Measurements from ENCODE around the gene ARHGAP24.

ARHGAP24 gene

DNA sequence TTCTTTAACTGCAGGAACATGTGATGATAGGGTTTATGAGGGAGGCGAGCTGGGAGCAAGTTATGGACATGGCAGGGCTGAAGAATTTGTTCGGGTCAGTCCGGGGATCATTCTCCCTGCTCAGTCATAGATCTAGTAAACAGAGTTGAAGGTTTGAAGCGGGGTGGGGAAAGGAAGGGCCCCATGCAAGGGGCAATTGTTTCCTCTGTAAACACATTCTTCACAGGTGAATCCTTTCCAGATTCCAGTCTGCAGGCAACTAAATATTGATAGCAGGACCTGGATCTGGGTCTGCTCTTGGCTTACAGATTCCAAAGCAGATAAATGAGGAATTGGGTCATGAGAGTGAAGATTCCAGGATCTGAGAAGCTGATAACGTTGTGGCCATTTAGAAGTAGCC is 44.3 kb upstream of the ARHGAP24 start:
- TF ChIP-seq POLR2AphosphoS5 (IDR thresholded peaks at IDR 0.05; ENCODE audit: low read depth, low read length) (no peak), SIN3A (IDR thresholded peaks at IDR 0.05; ENCODE audit: borderline replicate concordance, insufficient read depth, low read length) (no peak), TAF1 (IDR thresholded peaks at IDR 0.05; ENCODE audit: borderline replicate concordance, insufficient read depth, low read length) (no peak), FOXP2 (optimal IDR thresholded peaks at IDR 0.05; ENCODE audit: borderline replicate concordance, extremely low read depth, extremely low read length, insufficient read depth) (no peak)
- TF ChIP-seq, protein P1, sequence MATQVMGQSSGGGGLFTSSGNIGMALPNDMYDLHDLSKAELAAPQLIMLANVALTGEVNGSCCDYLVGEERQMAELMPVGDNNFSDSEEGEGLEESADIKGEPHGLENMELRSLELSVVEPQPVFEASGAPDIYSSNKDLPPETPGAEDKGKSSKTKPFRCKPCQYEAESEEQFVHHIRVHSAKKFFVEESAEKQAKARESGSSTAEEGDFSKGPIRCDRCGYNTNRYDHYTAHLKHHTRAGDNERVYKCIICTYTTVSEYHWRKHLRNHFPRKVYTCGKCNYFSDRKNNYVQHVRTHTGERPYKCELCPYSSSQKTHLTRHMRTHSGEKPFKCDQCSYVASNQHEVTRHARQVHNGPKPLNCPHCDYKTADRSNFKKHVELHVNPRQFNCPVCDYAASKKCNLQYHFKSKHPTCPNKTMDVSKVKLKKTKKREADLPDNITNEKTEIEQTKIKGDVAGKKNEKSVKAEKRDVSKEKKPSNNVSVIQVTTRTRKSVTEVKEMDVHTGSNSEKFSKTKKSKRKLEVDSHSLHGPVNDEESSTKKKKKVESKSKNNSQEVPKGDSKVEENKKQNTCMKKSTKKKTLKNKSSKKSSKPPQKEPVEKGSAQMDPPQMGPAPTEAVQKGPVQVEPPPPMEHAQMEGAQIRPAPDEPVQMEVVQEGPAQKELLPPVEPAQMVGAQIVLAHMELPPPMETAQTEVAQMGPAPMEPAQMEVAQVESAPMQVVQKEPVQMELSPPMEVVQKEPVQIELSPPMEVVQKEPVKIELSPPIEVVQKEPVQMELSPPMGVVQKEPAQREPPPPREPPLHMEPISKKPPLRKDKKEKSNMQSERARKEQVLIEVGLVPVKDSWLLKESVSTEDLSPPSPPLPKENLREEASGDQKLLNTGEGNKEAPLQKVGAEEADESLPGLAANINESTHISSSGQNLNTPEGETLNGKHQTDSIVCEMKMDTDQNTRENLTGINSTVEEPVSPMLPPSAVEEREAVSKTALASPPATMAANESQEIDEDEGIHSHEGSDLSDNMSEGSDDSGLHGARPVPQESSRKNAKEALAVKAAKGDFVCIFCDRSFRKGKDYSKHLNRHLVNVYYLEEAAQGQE (IDR thresholded peaks at IDR 0.05; ENCODE audit: insufficient read depth in 1 of 2, low read depth in 2 of 2, low read length in 2 of 2), result no peak

DNA sequence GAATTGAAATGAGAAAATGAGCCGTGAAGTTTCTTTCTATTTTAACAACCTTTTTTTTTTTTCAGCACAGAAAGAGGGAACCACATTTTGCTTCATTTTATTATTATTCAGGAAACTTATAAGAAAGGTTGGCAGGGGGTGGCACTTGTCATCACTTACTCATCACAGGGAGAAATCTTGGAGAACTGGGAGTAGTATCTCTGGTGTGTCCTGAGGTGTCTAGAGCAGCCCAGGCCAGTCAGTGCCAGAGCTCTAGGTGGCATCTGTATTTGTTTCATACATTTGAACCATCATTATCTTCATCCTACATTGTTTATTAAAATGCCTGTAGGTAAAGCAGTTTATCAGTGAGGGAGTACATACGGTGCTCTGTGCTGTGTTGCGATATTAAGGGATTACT is 43.8 kb upstream of the ARHGAP24 start:
- TF ChIP-seq SIN3A (IDR thresholded peaks at IDR 0.05; ENCODE audit: borderline replicate concordance, insufficient read depth, low read length), result no peak
- no peak for TF ChIP-seq TAF1 (IDR thresholded peaks at IDR 0.05; ENCODE audit: borderline replicate concordance, insufficient read depth, low read length)
- TF ChIP-seq, protein P1 (IDR thresholded peaks at IDR 0.05; ENCODE audit: insufficient read depth in 1 of 2, low read depth in 2 of 2, low read length in 2 of 2), result no peak
- TF ChIP-seq FOXP2 (optimal IDR thresholded peaks at IDR 0.05; ENCODE audit: borderline replicate concordance, extremely low read depth, extremely low read length, insufficient read depth), result no peak
- TF ChIP-seq POLR2AphosphoS5 (IDR thresholded peaks at IDR 0.05; ENCODE audit: low read depth, low read length), result no peak

DNA sequence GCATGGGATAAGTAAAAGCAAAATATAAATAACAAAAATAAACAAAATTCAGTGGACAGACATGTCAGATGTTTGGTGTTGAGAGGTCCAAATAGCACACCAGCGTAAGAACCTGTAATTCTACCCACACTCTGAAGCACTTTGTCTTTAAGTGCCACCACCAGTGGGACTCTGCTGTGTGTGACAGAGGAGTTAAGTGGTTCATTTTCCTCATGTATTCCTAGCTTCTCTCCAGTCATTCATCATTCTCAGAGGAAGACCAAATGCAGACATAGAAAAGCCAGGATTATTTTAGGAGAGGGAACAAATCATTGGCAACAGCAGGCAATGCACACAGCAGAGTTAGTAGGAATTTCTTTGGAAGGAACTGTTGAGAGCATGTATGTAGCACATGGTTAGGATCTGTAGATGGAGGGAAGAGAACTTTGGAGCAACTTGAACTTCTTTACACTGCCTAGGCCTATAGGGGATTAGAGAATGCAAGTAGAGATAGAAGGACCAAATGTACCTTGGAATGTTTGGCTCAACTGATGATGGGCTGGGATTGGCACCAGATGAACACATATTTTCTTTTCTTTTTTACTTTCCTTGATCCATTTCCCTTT is 43.0 kb upstream of the ARHGAP24 start:
- TF ChIP-seq POLR2AphosphoS5 (IDR thresholded peaks at IDR 0.05; ENCODE audit: low read depth, low read length), result no peak
- TF ChIP-seq TAF1 (IDR thresholded peaks at IDR 0.05; ENCODE audit: borderline replicate concordance, insufficient read depth, low read length), result no peak
- TF ChIP-seq SIN3A (IDR thresholded peaks at IDR 0.05; ENCODE audit: borderline replicate concordance, insufficient read depth, low read length), result no peak
- no peak for TF ChIP-seq FOXP2 (optimal IDR thresholded peaks at IDR 0.05; ENCODE audit: borderline replicate concordance, extremely low read depth, extremely low read length, insufficient read depth)
- TF ChIP-seq, protein P1 (IDR thresholded peaks at IDR 0.05; ENCODE audit: insufficient read depth in 1 of 2, low read depth in 2 of 2, low read length in 2 of 2), result no peak

DNA sequence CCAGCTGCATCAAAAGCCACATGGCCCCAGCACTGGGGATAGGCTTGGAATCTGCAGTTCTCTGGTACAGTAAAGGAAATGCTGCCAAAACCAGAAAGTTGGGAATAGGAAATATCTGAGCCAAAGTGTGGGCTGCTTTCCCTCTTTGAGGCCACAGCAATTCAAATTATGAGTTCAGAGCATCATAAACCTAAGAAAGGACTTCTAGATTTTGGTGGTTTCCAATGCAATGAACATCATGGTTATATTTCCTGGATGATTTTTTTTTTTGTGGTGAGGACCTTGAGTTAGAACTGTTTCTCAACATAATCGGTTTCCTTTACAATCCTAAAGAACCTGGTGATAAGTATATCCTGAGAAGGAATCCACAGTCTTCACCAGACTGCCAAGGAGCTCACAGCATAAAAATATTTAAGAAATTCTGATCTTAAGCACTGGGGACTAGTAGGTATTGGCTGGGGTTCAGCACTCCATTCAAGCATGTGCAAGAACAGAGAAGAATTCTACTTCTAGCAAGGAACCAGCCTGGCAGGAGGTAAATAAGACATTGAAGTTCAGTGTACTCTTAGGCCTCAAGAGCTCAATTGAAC is 29.8 kb upstream of the ARHGAP24 start:
- TF ChIP-seq TAF1 (IDR thresholded peaks at IDR 0.05; ENCODE audit: borderline replicate concordance, insufficient read depth, low read length) (no peak), SIN3A (IDR thresholded peaks at IDR 0.05; ENCODE audit: borderline replicate concordance, insufficient read depth, low read length) (no peak), FOXP2 (optimal IDR thresholded peaks at IDR 0.05; ENCODE audit: borderline replicate concordance, extremely low read depth, extremely low read length, insufficient read depth) (no peak), POLR2AphosphoS5 (IDR thresholded peaks at IDR 0.05; ENCODE audit: low read depth, low read length) (no peak)
- TF ChIP-seq, protein P1 (IDR thresholded peaks at IDR 0.05; ENCODE audit: insufficient read depth in 1 of 2, low read depth in 2 of 2, low read length in 2 of 2), result no peak
